NCI-H2171 treated with DMSO at 0.1 percent for 48 hours (cell line): Measurements from ENCODE around the gene CEP152.
"Not testable (repeated sequence)": the region's sequence is repeated elsewhere in the genome, so short reads cannot be mapped to it uniquely, and the experiment has no call there.

Source experiments
- DNase-seq: peaks from one replicate; lab custom pipeline; 2025; lab: John Stamatoyannopoulos, UW

The CEP152 gene, protein sequence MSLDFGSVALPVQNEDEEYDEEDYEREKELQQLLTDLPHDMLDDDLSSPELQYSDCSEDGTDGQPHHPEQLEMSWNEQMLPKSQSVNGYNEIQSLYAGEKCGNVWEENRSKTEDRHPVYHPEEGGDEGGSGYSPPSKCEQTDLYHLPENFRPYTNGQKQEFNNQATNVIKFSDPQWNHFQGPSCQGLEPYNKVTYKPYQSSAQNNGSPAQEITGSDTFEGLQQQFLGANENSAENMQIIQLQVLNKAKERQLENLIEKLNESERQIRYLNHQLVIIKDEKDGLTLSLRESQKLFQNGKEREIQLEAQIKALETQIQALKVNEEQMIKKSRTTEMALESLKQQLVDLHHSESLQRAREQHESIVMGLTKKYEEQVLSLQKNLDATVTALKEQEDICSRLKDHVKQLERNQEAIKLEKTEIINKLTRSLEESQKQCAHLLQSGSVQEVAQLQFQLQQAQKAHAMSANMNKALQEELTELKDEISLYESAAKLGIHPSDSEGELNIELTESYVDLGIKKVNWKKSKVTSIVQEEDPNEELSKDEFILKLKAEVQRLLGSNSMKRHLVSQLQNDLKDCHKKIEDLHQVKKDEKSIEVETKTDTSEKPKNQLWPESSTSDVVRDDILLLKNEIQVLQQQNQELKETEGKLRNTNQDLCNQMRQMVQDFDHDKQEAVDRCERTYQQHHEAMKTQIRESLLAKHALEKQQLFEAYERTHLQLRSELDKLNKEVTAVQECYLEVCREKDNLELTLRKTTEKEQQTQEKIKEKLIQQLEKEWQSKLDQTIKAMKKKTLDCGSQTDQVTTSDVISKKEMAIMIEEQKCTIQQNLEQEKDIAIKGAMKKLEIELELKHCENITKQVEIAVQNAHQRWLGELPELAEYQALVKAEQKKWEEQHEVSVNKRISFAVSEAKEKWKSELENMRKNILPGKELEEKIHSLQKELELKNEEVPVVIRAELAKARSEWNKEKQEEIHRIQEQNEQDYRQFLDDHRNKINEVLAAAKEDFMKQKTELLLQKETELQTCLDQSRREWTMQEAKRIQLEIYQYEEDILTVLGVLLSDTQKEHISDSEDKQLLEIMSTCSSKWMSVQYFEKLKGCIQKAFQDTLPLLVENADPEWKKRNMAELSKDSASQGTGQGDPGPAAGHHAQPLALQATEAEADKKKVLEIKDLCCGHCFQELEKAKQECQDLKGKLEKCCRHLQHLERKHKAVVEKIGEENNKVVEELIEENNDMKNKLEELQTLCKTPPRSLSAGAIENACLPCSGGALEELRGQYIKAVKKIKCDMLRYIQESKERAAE (N-terminal part only)

DNA sequence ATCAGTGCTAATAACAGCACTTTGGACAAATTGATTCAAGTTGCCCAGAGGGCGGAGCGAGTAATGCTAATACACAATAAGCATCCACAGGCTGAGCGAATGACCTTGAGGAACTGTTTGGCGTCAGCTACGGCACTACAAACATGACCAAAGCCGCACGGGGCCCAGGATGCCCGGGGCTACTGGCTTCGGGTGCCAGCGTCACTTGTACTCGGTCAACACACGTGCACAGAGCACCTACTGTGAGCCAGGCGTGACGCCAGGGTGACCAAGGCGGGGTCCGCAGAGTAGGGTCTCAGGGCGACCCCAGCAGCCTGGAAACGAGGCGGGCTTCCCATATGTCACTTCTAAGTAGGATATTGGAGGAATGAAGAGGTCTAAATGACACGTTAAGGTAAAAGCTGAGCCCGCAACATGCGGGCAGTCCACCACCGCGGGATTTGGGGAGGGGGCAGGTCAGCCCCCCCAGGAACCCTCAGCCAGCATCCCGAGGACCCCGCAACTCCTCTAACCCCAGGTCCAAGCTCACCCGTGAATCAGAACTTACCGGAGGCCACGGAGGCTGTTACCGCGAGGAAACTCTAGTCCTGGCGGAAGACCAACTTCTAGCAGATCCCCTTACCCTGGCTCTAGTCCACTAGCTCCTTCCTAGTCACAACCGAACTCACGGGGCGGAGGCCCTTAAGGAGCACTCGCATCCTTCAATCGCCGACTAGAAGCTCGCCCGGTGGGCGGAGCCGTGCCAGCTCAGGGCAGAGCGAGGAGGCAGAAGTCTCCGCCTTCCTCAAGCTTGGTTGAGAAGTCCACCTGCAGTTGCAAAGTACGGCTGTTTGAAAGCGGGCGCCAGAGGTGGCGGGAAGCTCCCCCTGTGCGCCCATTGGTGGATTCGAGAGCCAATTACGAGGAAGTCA lies at the start of gene CEP152:
Gene CEP152, minus strand, starts transcription at position 656 of the 911 bp plus-strand sequence. CDS start 5,420 bp downstream, outside the sequence.
- peak; percentile 100 for DNase-seq

DNA sequence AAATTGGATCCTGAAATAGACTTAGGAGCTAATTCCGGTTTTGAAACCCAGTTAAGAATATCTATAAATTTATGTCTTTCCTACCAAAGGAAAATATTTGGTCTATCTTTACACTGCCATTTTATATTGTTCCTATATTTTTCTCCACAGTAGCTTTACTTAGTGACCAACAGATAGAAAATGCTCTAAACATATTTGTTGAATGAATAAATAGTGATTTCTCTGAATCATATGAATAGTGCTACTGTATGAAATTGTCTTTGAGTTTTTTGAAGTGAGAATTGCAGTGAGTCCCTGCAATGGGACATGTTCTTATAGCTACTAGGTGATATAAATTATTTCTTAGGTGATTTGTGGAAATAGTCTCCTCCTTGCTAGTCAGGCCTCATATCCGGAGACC lies 48.6 kb upstream of the CEP152 start:
- no peak for DNase-seq

DNA sequence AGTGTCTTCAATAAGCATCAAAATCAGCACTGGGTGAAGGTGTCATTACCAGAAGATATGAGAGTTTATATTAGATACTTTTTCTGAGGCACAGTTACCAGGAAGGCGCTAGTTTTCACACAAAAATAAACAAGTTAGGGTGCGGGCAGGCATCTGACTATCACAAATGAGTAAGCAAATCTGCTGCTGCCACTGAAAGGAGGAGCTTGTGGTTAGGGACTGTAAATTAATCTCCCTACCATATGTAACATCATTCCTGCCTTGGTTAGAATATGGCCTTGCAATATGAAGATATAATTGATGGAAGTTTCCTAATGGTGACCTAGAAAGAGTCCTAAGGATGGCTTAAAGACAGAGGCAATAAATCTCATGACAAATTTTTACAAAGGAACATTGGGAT lies 47.5 kb upstream of the CEP152 start:
- peak; percentile 94 for DNase-seq

DNA sequence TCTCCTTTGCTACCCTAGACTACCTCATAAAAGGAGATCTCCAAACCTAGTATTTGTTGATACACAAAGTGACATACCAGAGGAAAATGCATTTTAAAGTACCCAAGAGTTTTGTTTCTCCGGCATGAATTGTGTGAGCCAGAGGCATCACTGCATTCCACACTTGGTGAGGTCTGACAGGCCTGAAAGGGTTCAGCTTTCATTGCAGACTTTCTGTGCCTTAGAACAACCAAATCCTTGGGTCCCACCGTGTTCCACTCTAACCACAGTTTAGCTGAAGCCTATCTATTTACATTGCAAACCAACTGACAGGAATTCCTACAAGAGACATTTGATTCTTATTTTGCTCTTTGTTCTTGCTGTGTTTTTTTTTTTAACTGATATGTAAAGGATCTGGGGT lies 46.1 kb upstream of the CEP152 start:
- DNase-seq: peak; percentile 45

DNA sequence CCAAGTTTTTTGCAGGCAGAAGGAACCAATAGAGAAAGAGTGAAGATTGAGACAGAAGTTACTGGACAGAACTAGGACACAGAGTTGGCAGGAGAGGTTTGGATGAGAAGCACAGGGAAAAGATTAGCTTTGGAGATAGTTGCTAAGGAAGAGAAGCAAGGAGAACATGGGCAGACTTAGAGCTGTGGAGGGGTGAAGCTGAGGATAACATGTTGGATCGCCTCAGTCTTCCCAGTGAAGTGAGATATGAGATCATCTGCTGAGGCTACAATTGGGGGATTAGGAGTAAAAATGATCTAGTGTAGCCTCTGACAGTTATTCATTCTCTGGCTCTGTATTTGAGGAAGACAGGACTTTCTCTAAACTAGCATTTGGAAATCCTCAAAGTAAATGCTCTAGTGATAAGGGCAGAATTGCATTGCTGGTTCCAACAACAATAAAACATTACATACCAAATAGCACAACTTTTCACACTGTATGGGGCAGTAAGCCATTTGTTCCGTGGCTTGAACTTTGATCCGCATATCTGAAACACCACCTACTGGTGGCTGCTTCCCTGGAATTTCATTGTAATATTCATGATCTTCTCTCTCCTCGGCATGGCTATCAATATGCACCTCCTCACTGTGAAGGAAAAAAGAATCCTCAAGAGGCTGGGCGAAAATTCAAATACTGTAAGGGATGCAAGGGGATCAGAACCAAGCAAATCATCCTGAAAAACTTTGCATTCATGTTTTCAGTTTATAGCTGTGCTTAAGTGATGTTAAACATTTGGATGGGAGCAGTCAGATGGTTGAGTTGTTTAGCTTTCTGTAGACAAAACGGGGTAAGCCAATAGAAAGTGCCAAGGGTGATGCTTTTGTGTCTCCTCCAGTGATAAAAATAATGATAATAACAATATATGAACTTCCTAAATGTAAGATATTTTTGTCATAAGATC lies 44.9 kb upstream of the CEP152 start:
- peak; percentile 39 for DNase-seq

DNA sequence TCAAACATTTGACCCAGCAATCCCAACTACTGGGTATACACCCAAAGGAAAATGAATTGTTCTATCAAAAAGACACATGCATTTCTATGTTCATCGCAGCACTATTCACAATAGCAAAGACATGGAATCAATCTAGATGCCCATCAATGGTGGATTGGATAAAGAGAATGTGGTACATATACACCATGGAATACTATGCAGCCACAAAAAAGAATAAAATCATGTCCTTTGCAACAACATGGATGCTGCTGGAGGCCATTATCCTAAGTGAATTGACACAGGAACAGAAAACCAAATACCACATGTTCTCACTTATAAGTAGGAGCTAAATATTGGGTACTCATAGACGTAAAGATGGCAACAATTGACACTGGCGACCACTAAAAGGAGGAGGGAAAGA lies 43.6 kb upstream of the CEP152 start:
- not testable (repeated sequence) for DNase-seq

DNA sequence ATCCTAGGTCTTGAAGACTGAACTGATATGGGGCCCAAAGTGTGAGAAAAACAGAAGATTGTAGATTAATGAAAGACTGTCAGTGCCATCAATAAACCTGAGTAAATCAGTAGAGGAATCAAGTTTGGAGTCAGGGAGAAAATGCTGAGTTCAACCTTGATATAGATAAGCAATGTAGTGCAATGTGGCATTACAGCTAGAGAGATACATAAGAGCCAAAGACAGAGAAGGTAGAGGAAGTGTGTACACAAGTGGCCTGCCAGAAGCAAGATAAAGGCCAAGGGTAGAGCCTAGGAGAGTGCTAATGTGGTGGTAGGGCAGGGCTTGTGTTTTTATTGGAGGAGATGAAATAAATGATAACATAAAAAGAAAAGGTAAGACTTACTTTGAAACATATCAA lies 41.1 kb upstream of the CEP152 start:
- no peak for DNase-seq

DNA sequence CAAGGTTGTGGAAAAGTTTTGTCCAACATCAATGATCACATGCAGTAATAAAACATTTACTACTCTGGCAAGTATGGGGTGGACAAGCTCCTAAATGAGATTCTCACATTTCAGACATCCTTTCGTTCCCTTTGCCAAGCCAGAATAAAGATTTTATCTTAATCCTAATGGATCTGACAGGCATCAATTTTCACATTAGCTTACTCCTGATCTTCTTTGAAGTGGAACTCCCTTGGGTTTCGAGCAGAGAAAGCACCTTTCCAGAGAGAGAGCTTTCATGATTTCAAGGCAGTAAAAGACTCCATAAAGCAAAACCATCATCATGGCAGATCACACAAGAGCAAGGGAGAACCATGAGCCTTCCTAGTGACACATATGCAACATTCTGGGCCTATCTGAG lies 39.8 kb upstream of the CEP152 start:
- DNase-seq: peak; percentile 89

DNA sequence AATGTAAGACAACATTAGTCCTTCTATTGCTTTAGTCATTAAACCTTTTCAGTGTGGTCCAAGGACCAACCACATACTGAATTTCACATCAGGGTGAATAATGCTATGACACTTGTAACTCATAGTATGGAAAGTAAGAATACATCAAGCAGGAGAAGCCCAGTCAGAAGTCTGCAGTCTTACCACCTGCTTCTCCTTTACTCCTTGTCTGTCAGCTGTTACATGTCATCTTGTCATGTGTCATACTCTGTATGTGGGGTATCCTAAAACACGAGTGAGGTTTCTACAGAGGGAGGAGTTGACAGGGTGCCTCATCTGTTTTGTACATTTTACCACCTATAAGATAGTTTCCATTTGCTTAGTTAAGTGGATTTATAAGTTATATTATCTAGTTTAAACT lies 34.3 kb upstream of the CEP152 start:
- DNase-seq: no peak

DNA sequence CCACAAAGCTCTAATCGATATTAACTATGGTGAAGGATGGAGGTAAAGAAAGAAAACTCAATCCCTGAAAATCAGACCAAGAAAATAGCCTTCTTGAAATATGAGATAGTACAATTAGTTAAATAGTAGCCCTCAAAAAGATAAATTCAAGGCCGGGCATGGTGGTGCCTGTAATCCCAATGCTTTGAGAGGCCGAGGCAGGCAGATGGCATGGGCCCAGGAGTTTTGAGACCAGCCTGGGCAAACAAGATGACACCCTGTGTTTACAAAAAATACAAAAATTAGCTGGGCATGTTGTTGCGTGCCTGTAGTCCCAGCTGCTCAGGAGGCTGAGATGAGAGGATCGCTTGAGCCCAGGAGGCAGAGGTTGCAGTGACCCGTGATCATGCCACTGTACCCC lies 31.6 kb upstream of the CEP152 start:
- peak; percentile 92 for DNase-seq

DNA sequence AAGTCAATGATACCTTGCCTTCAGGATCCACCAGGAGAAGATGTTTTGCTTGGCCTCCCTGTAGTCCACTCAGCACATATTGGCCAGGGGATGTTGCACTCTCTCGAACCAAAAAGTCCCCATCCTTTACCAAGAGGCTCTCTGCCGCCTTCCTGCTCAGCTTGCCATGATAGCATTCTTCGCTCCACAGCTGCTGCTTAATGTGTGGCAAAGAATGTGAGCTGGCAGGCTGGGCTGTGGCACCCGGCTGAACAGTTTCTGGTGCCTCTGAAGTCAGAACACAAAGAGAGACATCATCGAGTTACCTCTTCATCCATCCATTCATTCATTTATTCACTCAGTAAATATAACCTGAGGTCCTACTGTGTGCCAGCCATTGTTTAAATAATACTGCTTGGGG lies 23.9 kb upstream of the CEP152 start:
- no peak for DNase-seq

DNA sequence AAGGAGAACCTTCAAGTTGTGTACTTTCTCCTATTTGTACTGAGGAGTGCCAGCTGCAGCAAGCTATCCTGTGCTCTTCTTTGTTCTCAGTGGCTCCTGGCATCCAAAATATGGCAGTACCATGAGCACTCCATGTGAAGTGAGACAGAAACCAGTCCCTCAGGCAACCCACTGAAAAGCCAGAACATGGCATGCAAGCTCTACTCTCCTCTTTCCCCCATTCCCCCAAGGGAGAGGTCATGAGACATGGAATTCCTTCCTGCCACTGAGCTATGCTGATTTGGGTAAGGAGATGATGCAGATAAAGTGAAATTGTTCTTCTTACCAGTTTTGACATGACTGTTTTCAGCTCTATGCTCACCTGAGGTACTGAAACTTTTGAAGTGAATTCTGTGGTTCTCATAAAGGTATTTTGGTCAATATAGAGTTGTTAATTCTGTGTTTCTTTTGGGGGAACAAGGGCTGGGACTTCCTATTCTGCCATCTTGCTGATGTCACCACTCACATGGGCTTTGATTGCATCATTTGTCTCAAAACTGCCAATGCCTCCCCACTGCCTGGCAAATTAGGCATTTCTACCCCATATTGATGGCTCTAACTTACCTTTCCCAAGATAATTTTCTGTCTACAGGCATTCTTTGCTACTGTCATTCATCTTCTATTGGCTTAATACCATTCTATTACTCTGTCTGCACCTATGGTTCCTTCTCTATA lies 22.8 kb upstream of the CEP152 start:
- no peak for DNase-seq

DNA sequence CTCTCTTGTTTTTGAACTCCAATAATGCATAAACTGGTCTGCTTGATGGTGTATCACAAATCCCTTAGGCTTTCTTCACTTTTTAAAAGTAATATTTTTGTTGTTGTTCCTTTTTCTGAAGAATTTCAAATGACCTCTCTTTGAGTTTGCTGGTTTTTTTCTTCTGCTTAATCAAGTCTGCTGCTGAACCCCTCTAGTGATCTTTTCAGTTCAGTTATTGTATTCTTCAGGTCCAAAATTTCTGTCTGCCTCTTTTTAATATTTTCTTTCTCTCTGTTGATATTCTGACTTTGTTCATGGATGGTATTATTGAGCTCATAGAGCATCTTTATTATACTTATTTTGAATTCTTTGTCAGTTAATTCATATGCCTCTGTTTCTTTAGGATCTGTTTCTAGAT lies 21.8 kb upstream of the CEP152 start:
- DNase-seq: no peak

DNA sequence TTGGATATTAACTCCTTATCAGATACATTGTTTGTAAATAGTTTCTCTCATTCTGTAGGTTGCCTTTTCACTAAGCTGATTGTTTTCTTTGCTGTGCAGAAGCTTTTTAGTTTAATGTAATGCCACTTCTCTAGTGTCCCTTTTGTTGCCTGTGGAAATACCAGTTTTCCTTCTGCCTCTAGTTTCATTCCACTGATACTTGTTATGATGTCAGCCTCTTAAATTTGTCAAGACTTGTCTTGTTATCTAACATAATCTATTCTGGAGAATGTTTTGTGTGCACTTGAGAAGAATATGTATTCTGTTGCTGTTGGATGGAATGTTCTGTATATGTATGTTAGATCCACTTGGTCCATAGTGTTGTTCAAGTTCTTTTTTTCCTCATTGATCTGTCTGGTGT lies 18.0 kb upstream of the CEP152 start:
- no peak for DNase-seq

DNA sequence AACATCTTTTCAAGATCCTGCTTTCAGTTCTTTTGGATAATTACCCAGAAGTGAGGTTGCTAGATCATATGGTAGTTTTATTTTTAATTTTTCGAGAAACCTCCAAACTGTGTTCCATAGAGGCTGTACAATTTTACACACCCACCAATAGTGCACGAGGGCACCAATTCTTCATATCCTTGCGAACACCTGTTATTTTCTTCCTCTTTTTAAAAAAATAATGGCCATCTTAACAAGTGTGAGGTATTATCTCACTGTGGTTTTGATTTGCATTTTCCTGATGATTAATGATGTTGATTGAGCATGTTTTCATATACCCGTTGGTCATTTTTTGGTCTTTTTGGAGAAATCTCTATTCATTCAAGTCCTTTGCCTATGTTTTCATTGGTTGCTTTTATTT lies 17.6 kb upstream of the CEP152 start:
- no peak for DNase-seq

DNA sequence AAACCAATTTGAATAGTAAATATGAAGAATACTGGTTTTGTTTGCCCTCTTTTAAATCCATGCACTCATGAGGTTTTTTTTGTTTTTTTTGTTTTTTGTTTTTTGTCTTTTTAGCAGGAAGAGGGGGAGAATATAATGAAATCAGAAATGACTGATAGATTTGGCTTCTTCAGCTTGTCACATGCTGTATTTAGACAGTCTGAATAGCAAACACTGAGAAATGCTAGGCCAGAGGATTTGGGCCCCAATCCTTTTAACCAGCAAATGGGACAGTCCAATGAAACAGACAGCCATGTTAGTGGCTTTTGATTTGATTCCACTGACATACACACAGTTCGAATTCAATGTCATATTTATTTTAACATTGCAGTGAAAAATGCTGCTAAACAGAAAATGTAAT lies 14.2 kb upstream of the CEP152 start:
- DNase-seq: no peak

DNA sequence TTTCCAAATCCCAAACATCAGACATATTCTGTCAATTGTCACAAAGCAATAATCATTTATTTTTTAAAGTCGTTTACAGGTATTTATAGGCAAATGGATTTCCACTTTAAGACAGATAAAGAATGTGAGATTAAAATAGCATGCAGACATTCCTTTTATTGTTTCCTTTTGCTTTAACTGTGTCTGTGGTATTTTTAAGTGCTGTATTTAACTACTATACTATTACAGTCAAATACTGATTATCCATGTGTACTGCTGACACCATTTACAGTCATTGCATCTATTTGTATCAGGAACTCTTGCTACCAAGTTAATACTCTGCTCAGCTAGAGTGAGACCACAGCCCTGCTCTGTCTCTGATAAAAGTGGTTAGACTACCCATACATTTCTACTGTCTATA lies 12.8 kb upstream of the CEP152 start:
- no peak for DNase-seq

DNA sequence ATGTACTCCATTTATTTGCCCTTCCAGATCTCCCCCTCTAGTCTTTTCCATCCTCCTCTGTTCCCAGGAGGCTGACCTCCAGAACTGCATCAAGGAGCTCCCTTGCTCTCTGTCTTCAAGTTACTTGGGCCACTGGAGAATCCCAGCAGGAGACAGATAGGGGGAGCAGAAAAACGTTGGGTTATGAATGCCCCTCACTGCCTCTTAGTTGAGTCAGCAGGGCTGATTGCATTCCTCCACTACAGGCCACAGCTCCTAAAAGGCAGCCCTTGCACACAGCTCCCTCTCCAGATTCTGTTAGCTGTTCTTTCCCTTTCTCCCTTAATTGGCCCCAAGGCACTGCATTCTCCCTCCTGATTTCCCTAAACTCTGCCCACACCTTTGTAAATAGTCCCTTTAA lies 12.4 kb upstream of the CEP152 start:
- no peak for DNase-seq

DNA sequence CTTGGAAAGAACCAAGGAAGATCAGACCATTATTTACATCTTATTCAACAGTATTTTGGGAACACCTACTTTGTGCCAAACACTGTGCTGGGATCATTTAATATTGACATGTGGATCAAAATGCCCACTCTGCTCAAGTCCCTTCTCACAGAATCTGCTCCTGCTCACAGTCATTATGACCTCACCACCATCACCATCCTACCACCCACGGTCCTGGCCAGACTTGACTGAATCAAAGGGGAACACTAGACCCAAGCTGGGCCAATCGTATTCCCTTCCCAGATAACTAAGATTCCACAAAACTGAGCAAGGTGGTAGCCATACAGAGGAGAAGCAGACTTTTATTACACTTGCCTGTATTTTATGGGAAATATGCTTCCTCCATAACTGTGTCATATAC lies 3.4 kb upstream of the CEP152 start:
- no peak for DNase-seq
